NCI-H82 (cell line): ENCODE results near the gene B3GALT6.
"Not testable (repeated sequence)": the region's sequence is repeated elsewhere in the genome, so short reads cannot be mapped to it uniquely, and the experiment has no call there.

ENCODE experiments used
- DNase-seq: peaks from one replicate; lab custom pipeline; 2025; lab: John Stamatoyannopoulos, UW

The B3GALT6 gene

DNA sequence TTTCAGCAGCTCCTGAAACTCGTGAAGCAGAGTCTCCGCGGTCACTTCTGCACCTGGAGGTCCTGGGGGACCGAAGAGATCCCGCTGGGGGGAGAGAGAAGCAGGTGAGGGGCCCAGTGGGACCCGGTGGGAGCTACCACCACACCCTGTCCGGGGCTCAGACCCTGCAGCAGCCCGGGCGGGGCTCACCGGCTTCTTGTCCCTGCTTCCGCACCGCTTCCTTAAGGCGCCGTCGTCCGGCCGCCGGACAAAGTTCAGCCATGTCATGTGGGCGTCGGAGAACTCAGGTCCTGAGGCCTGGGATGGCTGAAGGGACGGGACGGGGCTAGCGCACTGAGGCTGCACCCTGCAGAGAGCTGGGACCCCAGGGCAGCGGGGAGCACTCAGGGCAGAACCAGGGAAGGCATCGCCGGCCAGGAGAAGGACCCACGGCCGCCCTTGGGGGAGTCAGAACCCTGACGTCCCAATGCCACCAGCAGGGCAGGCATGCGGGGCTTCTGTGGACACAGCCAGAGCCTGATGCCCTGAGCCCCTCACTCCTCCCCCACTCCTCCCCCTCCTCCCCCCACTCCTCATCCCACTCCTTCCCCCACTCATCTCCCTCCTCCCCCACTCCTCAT lies 12.3 kb downstream of the B3GALT6 start:
- DNase-seq, result no peak

GRCh38 chr1:1245178-1245816 lies 13.3 kb downstream of the B3GALT6 start:
- DNase-seq, result peak; percentile 42

GRCh38 chr1:1245817-1246576 lies 14.0 kb downstream of the B3GALT6 start:
- no peak for DNase-seq

DNA sequence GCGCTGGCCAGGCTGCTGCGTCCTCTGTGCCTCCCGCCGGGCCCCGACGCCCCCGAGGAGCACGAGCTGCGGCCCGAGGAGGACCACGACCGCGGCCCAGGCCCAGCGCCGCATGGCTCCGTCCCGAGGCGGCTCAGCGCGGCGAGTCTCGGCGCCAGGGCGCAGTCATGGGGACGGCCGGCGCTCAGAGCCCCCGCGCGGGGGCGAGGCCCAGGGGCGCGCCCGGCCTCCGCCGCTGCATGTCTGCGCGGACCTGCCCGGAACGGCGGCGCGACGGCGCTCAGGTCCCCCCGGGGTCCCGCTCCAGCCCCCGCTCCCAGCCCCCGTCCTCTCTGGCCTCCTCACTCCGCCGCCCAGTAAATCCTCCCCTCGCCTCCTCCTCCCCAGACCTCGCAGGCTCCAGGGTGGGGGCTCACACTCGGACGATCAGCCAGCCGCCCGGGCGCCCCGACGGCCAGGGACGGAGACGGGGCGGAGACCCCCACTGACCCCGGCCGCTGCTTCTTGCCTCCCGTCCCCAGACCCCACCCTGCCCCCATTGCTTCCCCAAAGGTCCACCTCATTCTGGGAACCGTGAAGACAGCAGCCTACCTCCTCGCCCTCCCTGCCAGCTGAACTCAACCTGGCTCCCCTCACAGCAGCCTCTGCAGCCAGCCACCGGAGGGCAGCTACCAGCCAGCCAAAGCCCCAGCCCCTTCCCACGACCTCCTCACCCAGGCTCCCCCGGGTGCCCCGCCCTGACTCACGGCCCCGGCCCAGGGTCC lies 14.7 kb downstream of the B3GALT6 start, which contains the start of gene C1QTNF12:
Gene C1QTNF12, minus strand, starts transcription at position 146 of the 764 bp plus-strand sequence. Its CDS starts 32 bp downstream, at position 114.
- no peak for DNase-seq

GRCh38 chr1:1247341-1247913 lies 15.4 kb downstream of the B3GALT6 start:
- DNase-seq, result no peak

- DNase-seq, result not testable (repeated sequence)
These were observed 16.2 kb downstream of the B3GALT6 start for GRCh38 chr1:1248009-1248913.

GRCh38 chr1:1250786-1251284 lies 18.8 kb downstream of the B3GALT6 start:
- no peak for DNase-seq

- no peak for DNase-seq
These were observed 21.3 kb downstream of the B3GALT6 start for GRCh38 chr1:1253314-1253713.

DNA sequence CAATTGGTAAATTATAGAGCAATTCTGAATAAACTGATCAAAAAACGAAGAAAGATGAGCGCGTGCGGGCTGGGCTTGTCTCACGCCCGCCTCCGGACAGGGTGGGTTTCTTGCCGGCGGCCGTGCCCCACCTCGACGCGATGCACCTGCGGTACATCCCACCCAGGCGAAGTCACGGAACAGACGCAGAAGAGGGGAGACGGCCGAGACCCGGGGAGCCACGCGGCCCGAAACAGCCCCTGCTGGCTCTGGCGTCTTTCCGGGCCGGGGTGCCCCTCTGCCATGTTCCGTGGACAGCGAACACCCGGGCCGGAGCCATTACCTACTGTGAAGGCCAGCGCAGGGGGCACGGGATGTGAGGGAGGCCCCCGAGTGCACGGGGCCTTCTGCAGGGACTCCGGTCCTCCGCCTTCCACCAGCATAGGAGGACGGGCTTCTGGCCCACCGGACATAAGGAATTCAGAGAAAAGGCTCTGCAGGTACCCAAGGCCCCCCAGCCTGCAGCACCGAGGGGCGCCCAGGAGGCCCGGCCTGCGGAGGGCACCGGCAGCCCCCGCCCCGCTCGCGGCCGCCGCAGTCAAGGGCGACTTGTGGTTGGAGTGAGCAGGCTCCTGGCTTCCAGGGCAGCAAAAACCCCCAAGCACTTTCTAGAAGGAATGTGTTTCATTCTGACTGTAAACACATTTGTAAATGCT lies 22.1 kb downstream of the B3GALT6 start:
- no peak for DNase-seq

DNA sequence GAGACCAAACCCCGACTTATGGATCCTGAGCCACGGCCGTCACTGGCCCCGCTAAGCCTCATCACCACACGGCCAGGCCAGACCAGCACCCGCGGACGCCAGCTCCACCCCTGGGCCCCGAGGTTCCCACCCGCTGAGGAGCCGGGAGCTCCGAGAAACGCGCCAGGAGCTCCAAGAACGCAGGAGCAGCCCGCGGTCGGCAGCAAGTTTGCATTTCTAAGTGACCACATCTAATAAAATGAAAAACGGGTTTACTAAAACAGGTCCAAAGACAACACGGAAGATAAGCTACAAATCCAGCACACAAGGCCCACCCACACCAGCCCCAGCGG lies 22.6 kb downstream of the B3GALT6 start:
- no peak for DNase-seq

DNA sequence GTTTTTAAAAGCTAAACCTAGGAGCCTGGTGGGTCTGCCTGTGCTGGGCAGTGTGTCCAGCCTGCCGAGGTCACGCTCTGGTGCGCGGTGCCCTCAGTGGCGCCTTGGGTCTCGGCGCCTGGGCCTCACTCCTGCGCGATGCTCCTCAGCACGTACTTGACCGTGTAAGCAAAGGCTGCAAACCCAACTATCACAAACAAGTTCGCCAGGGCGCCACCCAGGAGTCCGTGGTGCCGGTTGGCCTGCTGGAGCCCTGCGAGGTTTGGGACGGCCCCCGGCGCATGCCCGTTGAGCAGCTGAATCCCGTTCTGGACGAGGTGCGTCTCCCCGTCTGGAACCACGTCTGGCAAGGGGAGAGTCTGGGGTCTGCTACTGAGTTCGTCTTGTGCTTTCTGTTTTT lies 23.0 kb downstream of the B3GALT6 start:
- DNase-seq, result no peak

- DNase-seq, result no peak
These were observed 23.6 kb downstream of the B3GALT6 start for GRCh38 chr1:1255611-1256010.

DNA sequence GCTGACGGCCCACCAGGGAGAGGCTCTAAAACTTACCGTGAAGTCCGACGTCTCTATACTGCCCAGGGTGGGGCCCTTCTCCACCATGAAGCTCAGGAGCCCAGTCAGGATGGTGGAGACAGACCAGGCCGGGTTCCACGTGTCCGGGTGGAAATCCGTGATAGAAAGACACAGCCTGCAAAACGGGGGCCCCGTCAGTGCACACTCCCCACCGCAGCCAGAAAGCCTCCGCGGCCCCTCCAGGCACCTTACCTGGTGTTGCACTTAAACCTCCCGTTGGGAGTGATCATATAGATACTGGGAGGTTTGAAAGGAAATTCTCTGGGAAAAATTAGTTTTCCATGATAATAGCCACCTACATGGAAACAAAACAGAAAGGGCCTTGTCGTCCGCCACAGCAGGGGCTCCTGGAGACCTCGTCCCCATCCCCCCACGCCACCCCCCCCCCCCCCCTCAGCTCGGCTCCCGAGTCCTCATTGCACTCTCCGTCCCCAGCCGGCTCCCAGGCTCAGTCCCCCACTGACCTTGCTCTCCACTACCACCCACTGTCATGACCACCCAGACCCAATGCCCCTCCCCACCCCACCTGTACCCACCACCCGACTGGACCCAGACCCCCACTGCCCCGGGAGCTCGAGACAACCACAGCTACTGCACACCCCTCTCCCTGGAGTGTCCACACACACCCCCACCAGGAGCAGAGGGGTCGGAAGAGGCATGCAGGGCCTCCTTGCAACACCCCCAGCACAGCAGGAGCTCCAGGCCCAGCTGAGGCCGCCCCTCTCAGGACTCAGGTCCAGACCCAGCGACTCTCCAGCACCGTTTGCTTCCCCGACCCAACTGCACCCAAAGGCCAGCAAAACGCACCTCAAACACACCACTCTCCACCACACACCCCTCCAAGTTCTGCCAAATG lies 25.2 kb downstream of the B3GALT6 start:
- no peak for DNase-seq

GRCh38 chr1:1259119-1259488 lies 27.1 kb downstream of the B3GALT6 start:
- DNase-seq, result no peak

- no peak for DNase-seq
These were observed 27.5 kb downstream of the B3GALT6 start for GRCh38 chr1:1259540-1259939.

DNA sequence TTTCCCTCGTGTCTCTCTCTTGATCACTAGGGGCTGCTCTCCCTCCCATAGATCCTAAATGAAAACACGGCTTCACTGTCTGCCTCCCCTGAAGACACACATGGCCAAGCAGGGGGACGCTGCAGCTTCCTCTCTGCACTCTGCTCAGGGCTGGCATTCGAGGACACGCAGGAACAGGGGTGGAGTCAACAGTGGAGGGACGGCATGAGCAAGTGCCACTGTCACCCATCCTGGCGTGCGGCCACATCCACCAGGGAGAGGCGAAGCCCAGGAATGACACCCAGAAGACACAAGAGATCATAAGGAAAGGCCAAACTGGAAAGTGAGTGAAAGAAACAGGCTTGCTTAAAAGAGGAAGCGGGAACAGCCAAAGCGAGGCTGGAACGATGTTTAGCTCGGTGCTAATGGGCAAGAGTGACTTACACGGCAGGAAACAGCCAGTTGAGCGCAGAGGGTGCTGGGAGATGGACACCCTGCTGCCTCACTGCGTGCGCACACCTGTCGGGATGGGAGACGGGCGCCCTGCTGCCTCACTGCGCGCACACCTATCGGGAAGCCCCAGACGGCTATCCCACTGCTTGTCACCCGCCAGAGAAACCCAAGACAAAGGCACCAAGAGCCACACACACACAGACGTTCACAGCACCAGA lies 28.0 kb downstream of the B3GALT6 start:
- DNase-seq, result no peak

GRCh38 chr1:1260843-1261560 lies 29.0 kb downstream of the B3GALT6 start:
- no peak for DNase-seq

DNA sequence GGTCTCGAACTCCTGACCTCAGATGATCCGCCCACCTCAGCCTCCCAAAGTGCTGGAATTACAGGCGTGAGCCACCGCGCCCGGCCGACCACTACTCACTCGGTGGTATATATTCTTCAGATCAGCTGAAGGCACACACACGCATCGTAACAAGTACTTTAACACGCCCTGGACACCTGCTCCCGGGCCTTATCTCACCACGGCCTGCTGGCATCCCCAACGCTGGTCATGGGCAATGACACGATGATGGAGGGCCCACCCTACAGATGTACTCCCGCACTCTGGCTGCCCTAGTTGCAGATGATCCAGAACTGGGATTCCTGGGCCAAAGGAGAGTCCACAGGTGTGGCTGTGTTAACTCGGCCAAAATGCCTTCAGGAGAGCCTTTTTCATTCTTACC lies 30.0 kb downstream of the B3GALT6 start:
- no peak for DNase-seq
